Naive thymus-derived CD8-positive, alpha-beta T cell (primary cell): ENCODE data around the gene SH3GLB1. TPM values are rescaled to one million over a fixed set of nuclear protein-coding genes. Genes with fewer than 3 reads are reported as not detected.

Source experiments
- ATAC-seq, 2 donors: fragments of 150-1000 bp; cut with Tn5 transposase in 1 of 2; sonication (Bioruptor Pico), chemical (Tn5 transposase) in 1 of 2; 1 replicate in 1 of 2; 2 replicates in 1 of 2; pipeline ENCODE4 v1.10.0; 2021; ENCODE audit warnings: mild to moderate bottlenecking in 2 of 2, moderate library complexity in 2 of 2
- POLR2A ChIA-PET: fragments of 350-600 bp; sonication (Branson Sonifier 250); formaldehyde crosslinking; loops from one replicate; lab custom pipeline; 2021; ENCODE audit warnings: antibody characterized with exemption; lab: Charles Lee
- DNase-seq, 10 donors: peaks; one replicate each; pipeline versions ENCODE4 v3.0.0 to v3.0.0-alpha.2; 2020 to 2022
- H3K27ac Mint-ChIP-seq, 10 donors: one replicate each; pipeline ENCODE4 v1.8.0; 2020 to 2022; ENCODE audit warnings: mild to moderate bottlenecking in 10 of 10, mixed read lengths in 10 of 10, moderate library complexity in 4 of 10, inconsistent platforms in 1 of 10
- H3K27me3 Mint-ChIP-seq, 5 donors: one replicate each; pipeline ENCODE4 v1.8.0; 2021 to 2022; ENCODE audit warnings: mixed read lengths in 5 of 5
- H3K36me3 Mint-ChIP-seq, 3 donors: one replicate each; pipeline ENCODE4 v1.8.0; 2020 to 2022; ENCODE audit warnings: mixed read lengths in 3 of 3, mild to moderate bottlenecking in 2 of 3, inconsistent platforms in 1 of 3
- H3K4me1 Mint-ChIP-seq, 4 donors: one replicate each; pipeline ENCODE4 v1.8.0; 2021 to 2022; ENCODE audit warnings: mixed read lengths in 4 of 4
- H3K4me3 Mint-ChIP-seq, 10 donors: one replicate each; pipeline ENCODE4 v1.8.0; 2020 to 2022; ENCODE audit warnings: mild to moderate bottlenecking in 10 of 10, mixed read lengths in 10 of 10, moderate library complexity in 6 of 10, inconsistent platforms in 1 of 10
- H3K9me3 Mint-ChIP-seq, 9 donors: one replicate each; pipeline ENCODE4 v1.8.0; 2020 to 2022; ENCODE audit warnings: mixed read lengths in 9 of 9, mild to moderate bottlenecking in 3 of 9, inconsistent platforms in 1 of 9, moderate library complexity in 1 of 9
- polyA plus RNA-seq, 3 donors: library from polyadenylated mRNA; unstranded; fragments of 300-500 nt; fragmentation: Illumina TruSeq; gene quantifications; one replicate each; pipeline ENCODE4 v1.2.3, GENCODE V29; 2021
- total RNA-seq, 8 experiments: library from RNA in 2 of 8; stranded (reverse) in 2 of 8; gene quantifications; one replicate each; pipeline ENCODE4 v1.2.3 and lab custom pipeline; 2021 to 2026

Gene SH3GLB1
- total and polyA plus RNA-seq, 5 experiments from 2014 or later, result 21.5 to 50.0 (median 29.8) TPM

DNA sequence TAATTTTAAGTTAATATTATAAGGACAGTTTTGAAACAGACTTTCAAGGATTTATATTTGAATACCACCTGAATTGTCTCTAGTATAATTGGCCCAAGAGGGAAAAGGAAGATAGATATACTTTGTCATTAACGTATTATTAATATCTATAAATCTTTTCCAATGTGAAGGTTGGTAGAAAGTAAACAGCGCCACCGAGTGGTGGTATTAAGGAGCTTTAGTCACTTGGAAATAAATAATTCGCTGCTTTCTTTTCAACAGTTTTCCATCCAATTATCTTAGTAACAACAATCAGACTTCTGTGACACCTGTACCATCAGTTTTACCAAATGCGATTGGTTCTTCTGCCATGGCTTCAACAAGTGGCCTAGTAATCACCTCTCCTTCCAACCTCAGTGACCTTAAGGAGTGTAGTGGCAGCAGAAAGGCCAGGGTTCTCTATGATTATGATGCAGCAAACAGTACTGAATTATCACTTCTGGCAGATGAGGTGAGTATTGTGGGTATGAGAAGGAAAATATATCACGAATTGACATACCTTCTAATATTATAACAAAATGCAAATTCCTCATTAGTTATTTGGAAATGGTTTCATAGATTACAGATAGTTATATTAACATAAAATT, 37.7 kb downstream of the SH3GLB1 start:
- POLR2A ChIA-PET, result no interaction called here
- H3K27ac Mint-ChIP-seq, result no peak overlapping the region

DNA sequence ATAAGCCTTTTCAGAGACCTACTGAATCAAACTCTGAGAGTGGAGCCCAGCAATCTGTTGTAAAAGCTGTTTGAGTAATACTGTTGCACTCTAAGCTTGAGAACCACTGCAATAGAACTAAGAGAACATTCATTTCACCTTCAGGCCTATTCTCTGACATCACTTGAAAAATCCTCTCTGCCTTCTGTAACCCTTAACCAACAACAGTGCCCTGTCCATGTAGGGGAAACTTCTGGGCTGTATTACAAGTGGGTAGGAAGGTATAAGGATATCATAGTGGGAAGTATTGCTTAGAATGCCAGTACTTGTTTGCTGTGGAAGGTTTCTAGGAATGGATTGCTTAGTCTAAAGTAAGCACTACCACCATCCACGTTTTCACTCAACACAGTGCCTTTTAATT, 42.9 kb downstream of the SH3GLB1 start:
- no peaks in the 10 kb centered on the region for H3K9me3 Mint-ChIP-seq
- H3K36me3 Mint-ChIP-seq, result peaks cover 0 to 37% (median 12%) of the 10 kb centered on the region in 3 donors

More for the DNA sequence above, 37.7 kb downstream of the SH3GLB1 start:
- ATAC-seq (no peak), DNase-seq (peak in 8 of 10 donors; percentile 11 to 34 (median 24))
- H3K9me3 Mint-ChIP-seq, result no peaks in the 10 kb centered on the region
- peaks cover 3 to 35% (median 19%) of the 10 kb centered on the region in 3 donors for H3K36me3 Mint-ChIP-seq
- H3K4me3 Mint-ChIP-seq, result no peak overlapping the region
- H3K27me3 Mint-ChIP-seq, result no peaks in the 10 kb centered on the region
- H3K4me1 Mint-ChIP-seq, result peaks cover 0 to 5% (median 2%) of the 10 kb centered on the region in 4 donors

DNA sequence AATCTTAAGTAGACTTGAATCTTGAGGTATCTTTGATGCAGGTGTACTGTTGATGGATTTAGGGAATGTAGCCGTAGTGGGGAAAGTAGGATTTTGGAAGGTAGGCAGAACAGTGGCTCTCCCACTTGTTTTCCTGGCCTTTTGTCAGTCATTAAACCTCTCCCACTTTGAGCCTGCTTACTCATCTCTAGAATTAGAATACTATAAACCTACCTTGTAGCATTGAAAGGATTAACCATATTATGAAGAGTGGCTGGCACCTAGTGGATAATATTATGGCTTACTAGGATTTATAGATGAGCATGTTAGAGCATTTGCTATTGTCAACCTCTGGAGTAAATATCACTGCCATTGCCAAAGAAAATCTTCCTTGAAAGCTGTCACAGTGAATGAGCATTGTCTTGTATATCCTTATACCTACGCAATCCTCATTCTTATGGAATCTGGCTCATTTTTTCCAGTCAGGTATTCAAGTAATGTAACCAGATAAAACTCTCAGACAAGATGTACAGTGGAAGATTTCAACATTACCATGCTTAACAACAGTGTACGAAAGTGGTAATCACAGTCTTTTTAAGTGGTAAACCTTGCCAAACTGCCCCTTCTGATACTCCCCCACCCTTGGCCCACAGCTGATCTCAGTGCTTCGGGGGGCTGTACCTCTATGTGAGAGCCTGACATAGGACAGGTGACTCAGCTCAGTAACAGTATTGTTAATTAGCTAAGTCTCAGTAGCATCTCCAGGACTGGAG, 44.4 kb downstream of the SH3GLB1 start:
- Mint-ChIP-seq H3K27me3 (no peaks in the 10 kb centered on the region), H3K9me3 (no peaks in the 10 kb centered on the region), H3K4me1 (peaks cover 0 to 9% (median under 1%) of the 10 kb centered on the region in 4 donors), H3K27ac (peak overlapping the region in 7 of 10 donors; percentile 31 to 73 (median 44)), H3K4me3 (peak overlapping the region in 1 of 10 donors; percentile 45), H3K36me3 (peaks cover 0 to 31% (median 12%) of the 10 kb centered on the region in 3 donors)
- ATAC-seq (no peak), DNase-seq (no peak)
- POLR2A ChIA-PET, result no interaction called here

More for the DNA sequence above, 42.9 kb downstream of the SH3GLB1 start:
- Mint-ChIP-seq H3K27me3 (no peaks in the 10 kb centered on the region), H3K27ac (no peak overlapping the region), H3K4me1 (peaks cover 0 to 9% (median under 1%) of the 10 kb centered on the region in 4 donors), H3K4me3 (no peak overlapping the region)
- POLR2A ChIA-PET, result no interaction called here
- ATAC-seq (no peak), DNase-seq (no peak)

DNA sequence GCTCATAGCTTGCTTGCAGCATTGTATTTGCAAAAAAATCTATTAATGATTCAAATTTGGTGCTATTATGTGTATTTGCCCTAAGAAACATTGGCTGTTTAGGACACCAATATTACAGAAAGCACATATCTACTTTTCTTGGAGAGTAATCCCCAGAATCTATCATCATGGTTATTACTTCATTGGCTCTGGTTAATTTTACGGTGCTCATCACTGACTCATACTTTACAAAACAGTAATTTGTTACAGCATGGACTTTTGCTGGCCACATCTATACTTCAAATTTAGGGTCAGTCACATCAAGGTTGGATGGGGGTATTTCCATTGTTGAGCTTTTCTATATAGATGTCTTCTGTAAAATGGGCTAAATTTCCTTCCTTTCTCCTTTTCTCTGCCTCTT, 45.7 kb downstream of the SH3GLB1 start:
- POLR2A ChIA-PET, result no interaction called here
- no peaks in the 10 kb centered on the region for H3K9me3 Mint-ChIP-seq
- peaks cover 0 to 9% (median under 1%) of the 10 kb centered on the region in 4 donors for H3K4me1 Mint-ChIP-seq
- H3K36me3 Mint-ChIP-seq, result peaks cover 0 to 20% (median 4%) of the 10 kb centered on the region in 3 donors
- no peak for DNase-seq
- no peak overlapping the region for H3K4me3 Mint-ChIP-seq
- H3K27me3 Mint-ChIP-seq, result peaks cover 0 to 8% (median 3%) of the 10 kb centered on the region in 5 donors
- H3K27ac Mint-ChIP-seq, result peak overlapping the region in 3 of 10 donors; percentile 47 to 70 (median 54)
- no peak for ATAC-seq

DNA sequence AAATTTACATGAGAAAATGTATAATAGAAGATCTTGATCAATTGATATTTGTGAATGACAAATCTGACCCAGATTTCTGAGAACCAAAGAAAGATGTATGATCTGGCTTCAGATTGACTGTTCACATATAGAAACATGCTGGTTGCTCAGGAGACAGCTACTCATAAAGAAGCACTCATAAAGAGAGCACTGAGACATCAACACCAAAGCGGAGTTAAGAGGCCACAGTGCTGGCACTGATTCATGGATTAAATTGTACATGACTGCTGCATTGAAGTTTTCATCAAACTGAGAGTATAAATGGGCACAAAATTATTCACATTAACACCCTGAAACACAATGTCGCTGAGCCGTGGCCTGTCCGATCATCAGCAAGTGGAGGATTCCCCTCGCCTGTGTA, 46.2 kb downstream of the SH3GLB1 start:
- Mint-ChIP-seq H3K27me3 (peaks cover 0 to 9% (median 5%) of the 10 kb centered on the region in 5 donors), H3K9me3 (no peaks in the 10 kb centered on the region), H3K4me1 (peaks cover 0 to 9% (median under 1%) of the 10 kb centered on the region in 4 donors), H3K36me3 (peaks cover 0 to 16% (median under 1%) of the 10 kb centered on the region in 3 donors), H3K4me3 (no peak overlapping the region), H3K27ac (peak overlapping the region in 3 of 10 donors; percentile 47 to 70 (median 54))
- DNase-seq (no peak), ATAC-seq (no peak)
- POLR2A ChIA-PET, result no interaction called here

DNA sequence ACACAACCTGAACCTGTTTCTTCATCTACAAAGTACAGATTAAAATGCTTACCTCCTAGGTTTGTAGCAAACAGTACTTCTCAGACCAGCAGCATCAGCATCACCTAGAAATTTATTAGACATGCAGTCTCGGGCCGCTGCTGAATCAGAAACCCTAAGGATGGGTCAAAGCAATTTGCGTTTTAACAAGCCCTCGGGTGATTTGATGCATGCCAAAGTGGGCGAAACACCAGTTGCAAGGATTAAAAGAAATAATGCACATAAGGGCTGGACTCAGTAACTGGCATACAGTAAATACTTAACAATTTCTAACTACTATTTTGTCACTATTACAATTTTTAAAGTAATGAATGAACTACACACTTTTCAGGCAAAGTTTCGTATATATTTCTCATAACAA, 47.5 kb downstream of the SH3GLB1 start:
- Mint-ChIP-seq H3K4me1 (peaks cover 0 to 9% (median under 1%) of the 10 kb centered on the region in 4 donors), H3K36me3 (peaks cover 0 to 4% (median 0%) of the 10 kb centered on the region in 3 donors), H3K27ac (no peak overlapping the region), H3K9me3 (no peaks in the 10 kb centered on the region), H3K27me3 (peaks cover 0 to 21% (median 12%) of the 10 kb centered on the region in 5 donors), H3K4me3 (no peak overlapping the region)
- POLR2A ChIA-PET, result no interaction called here
- DNase-seq, result no peak
- ATAC-seq, result no peak

DNA sequence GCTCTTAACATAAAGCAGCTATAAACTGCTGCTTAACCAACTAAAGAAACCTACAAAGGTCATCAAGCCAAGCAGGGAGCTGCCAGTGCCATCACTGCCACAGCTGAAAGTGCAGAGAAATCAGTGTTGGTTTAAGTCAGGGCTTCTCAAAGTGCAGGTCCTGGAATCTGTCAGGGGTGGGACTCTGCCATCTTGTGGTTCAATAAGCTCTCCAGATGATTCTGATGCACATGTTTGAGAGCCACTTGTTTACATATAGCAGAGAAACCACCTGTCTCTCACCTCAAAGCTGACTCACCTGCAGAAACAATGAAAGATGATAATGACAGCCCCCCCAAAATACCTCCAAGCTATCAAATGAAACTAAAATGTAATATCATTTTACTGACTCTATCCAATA, 49.3 kb downstream of the SH3GLB1 start:
- DNase-seq, result peak in 1 of 10 donors; percentile 4
- POLR2A ChIA-PET, result no interaction called here
- peak in 1 of 2 donors; percentile 33 for ATAC-seq

DNA sequence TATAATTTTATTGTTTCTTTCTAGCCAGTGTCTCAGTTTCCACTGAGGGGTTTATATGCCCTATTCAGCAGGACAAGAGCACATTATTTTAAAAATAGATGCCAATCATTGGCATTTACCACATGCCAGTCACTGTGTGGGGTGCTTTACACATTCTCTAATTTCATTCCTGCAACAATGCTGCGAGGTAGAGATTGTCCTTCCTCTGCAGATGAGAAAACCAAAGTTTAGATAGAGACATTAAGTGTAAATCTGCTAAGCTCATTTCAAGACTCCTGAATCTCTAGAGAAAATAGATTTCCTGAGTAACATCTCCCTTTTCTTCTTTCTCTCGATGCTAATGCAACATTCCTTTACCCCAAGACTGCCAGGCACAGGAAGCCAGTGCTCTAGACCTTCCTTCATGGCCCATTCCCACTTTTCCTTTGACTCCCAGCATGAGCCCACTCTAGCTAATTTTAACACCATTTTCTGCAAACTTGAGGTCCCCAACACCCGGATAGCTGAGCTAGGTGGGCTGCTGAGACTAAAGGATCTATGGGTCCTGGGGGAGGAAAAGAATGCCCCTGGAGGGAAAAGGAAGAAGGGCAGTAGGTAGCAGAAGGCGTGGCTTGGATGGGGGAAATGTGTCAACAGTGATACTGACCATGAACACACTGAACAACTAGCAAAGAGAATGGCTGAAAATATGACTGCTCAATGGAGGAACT, 50.0 kb downstream of the SH3GLB1 start:
- no peak overlapping the region for H3K4me3 Mint-ChIP-seq
- peaks cover 0 to 4% (median under 1%) of the 10 kb centered on the region in 9 donors for H3K9me3 Mint-ChIP-seq
- H3K36me3 Mint-ChIP-seq, result no peaks in the 10 kb centered on the region
- POLR2A ChIA-PET, result no interaction called here
- no peaks in the 10 kb centered on the region for H3K4me1 Mint-ChIP-seq
- ATAC-seq (no peak), DNase-seq (no peak)
- H3K27ac Mint-ChIP-seq, result peak overlapping the region in 1 of 10 donors; percentile 29
- H3K27me3 Mint-ChIP-seq, result peaks cover 0 to 36% (median 17%) of the 10 kb centered on the region in 5 donors

More for the DNA sequence above, 49.3 kb downstream of the SH3GLB1 start:
- Mint-ChIP-seq H3K4me1 (peaks cover 0 to 3% (median 0%) of the 10 kb centered on the region in 4 donors), H3K27ac (no peak overlapping the region), H3K4me3 (no peak overlapping the region), H3K9me3 (no peaks in the 10 kb centered on the region), H3K36me3 (no peaks in the 10 kb centered on the region), H3K27me3 (peaks cover 0 to 36% (median 16%) of the 10 kb centered on the region in 5 donors)

DNA sequence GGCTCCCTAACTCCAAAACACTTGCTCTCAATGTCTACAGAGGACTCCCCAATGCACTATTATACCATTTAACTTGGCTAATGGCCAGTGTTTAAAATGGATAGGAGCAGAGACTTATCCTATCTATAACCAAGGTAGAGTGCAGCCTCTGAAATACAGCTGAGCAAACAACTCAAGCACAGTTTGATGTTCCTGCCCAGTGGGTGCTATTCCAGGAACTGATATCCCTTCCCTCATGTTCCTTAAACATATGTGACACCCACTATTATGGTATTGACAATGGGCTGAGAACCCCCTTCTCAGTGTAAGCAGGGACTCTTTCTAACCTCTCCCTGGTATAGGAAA, 51.7 kb downstream of the SH3GLB1 start:
- ATAC-seq, result no peak
- DNase-seq, result no peak
- Mint-ChIP-seq H3K36me3 (peaks cover 0 to 5% (median under 1%) of the 10 kb centered on the region in 3 donors), H3K27ac (no peak overlapping the region), H3K9me3 (peaks cover 2 to 11% (median 7%) of the 10 kb centered on the region in 9 donors), H3K4me1 (no peaks in the 10 kb centered on the region), H3K4me3 (no peak overlapping the region), H3K27me3 (peaks cover 0 to 36% (median 17%) of the 10 kb centered on the region in 5 donors)
- POLR2A ChIA-PET, result no interaction called here

DNA sequence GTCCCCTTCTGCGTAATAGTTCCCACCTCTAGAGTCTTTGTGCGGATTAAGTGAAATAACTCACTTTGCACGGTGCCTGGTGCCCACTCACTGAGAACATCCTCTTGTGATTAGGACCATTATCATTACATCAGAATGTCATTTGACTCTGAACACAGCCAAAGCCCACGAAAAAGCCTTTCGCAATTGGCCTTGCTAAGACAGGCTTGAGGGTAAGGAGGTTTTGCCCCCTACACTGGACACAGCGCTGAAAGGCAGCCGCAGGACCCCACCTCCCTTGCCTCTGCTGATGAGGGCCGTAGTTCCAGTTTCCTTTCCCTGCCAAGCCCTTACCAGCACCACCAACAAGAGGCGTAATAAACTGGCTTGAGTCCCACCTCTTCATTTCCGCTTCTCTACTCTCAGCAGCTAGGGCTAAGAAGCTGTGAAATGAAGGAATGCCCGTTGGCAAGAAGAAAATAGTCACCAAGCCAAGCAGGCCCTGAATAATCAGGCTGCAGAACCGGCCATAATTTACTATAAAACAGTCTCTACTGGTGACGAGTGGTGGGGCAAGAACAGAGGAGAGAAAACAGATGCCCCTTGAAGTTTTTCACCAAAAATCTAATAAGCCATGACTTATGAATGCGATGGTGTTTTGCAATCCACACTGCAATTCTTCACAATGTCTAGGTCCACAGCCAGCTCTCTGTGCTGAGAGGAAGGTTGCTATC, 53.1 kb downstream of the SH3GLB1 start:
- no peak for ATAC-seq
- peaks cover 0 to 5% (median 1%) of the 10 kb centered on the region in 3 donors for H3K36me3 Mint-ChIP-seq
- H3K9me3 Mint-ChIP-seq, result peaks cover 2 to 11% (median 7%) of the 10 kb centered on the region in 9 donors
- H3K27me3 Mint-ChIP-seq, result peaks cover 0 to 43% (median 23%) of the 10 kb centered on the region in 5 donors
- POLR2A ChIA-PET, result no interaction called here
- no peak overlapping the region for H3K27ac Mint-ChIP-seq
- H3K4me1 Mint-ChIP-seq, result no peaks in the 10 kb centered on the region
- H3K4me3 Mint-ChIP-seq, result no peak overlapping the region
- no peak for DNase-seq

DNA sequence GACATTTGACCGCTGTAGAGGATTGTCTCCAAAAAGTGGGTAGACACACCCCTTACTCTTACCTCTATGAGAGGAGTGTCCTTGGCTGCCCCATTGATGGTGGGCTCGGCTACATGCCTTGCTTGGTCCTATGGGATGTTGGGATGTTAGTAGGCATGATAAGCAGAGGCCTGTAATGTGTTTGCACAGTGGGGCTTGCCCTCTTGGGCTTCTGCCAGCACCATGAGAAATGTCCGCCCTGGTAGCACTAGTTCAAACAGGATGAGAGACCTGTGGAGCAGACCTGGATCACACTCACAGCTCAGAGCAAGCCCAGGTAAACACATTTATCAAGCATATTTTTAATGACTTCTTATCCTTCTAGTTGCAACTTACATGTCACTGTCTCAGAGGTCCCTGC, 54.2 kb downstream of the SH3GLB1 start:
- ATAC-seq (no peak), DNase-seq (no peak)
- Mint-ChIP-seq H3K4me1 (no peaks in the 10 kb centered on the region), H3K27ac (no peak overlapping the region), H3K9me3 (peaks cover 2 to 11% (median 7%) of the 10 kb centered on the region in 9 donors), H3K27me3 (peaks cover 0 to 52% (median 27%) of the 10 kb centered on the region in 5 donors), H3K4me3 (no peak overlapping the region), H3K36me3 (peaks cover 0 to 5% (median 1%) of the 10 kb centered on the region in 3 donors)
- POLR2A ChIA-PET, result no interaction called here

DNA sequence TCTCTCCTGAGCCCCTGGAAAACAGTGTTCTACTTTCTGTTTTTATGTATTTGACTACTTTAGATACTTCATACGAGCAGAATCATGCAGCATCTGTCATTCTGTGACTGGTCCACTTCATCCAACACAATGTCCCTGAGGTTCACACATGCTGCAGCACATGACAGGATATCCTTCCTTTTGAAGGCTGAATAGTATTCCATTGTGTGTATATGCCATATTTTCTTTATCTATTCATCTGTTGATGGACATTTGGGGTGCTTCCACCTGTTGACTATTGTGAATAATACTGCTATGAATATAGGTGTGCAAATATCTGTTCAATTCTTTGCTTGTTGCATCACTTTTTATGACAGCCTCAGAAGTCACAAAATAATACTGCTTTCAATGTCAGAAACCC, 55.8 kb downstream of the SH3GLB1 start:
- ATAC-seq, result no peak
- no peak for DNase-seq
- Mint-ChIP-seq H3K4me3 (no peak overlapping the region), H3K4me1 (no peaks in the 10 kb centered on the region), H3K9me3 (peaks cover 2 to 11% (median 7%) of the 10 kb centered on the region in 9 donors), H3K36me3 (peaks cover 0 to 9% (median 1%) of the 10 kb centered on the region in 3 donors), H3K27me3 (peaks cover 0 to 48% (median 19%) of the 10 kb centered on the region in 5 donors), H3K27ac (no peak overlapping the region)
- POLR2A ChIA-PET, result no interaction called here
